22Rv1 (cell line): ENCODE data around the gene MAX.

Experiments used
- ZFX ChIP-seq: fragments of 450-650 bp; IDR thresholded peaks from 2 replicates; pipeline ENCODE4 v1.6.1; 2017; ENCODE audit warnings: antibody characterized with exemption, borderline replicate concordance
- TF ChIP-seq, protein P1 (sequence below): fragments of 450-650 bp; IDR thresholded peaks from 2 replicates; pipeline ENCODE4 v1.5.1; 2017; ENCODE audit warnings: mild to moderate bottlenecking

DNA sequence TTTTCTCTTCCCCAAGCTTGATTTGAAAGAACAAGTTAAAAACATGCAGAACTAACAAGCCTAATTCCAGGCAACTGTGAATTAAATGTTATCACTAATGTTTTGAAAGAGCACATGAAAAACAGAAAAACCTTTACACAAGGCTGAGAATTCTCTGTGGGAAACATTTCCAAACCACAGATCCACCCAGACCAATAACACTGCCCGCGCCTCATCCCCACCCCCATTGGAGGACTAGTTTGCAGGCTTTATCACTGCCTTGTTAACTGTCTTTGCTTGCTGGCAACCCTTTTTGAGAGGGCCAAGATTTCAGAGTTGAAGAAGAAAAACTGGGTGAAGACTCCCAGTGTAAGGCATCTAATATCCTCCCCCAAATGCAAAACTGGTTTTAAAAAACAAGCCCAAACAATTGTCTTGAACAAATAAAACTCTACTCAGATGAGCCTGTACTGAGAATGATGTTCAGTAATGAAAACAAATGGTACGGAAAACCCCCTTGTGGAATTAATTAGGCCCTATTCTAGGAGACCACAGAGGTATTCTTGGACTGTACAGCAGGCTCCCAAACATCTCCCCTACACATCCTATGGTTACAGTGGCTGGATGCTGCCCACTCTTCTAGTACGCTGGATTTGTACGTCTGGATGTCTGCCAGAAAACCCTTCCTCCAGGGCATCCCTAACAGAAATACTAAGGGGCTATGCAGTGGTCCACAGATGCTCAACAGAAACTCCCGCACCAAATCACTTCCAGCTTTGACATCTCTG, 5.8 kb downstream of the MAX start:
- TF ChIP-seq, protein P1, sequence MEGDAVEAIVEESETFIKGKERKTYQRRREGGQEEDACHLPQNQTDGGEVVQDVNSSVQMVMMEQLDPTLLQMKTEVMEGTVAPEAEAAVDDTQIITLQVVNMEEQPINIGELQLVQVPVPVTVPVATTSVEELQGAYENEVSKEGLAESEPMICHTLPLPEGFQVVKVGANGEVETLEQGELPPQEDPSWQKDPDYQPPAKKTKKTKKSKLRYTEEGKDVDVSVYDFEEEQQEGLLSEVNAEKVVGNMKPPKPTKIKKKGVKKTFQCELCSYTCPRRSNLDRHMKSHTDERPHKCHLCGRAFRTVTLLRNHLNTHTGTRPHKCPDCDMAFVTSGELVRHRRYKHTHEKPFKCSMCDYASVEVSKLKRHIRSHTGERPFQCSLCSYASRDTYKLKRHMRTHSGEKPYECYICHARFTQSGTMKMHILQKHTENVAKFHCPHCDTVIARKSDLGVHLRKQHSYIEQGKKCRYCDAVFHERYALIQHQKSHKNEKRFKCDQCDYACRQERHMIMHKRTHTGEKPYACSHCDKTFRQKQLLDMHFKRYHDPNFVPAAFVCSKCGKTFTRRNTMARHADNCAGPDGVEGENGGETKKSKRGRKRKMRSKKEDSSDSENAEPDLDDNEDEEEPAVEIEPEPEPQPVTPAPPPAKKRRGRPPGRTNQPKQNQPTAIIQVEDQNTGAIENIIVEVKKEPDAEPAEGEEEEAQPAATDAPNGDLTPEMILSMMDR, result no peak
- no peak for TF ChIP-seq ZFX
